Osteocyte (in vitro differentiated cells): ENCODE data around the gene MROH2B. TPM values are rescaled to one million over a fixed set of nuclear protein-coding genes. Genes with fewer than 3 reads are reported as not detected.

ENCODE experiments used
- DNase-seq: peaks from one replicate; pipeline ENCODE4 v3.0.0; 2021; ENCODE audit warnings: mixed read lengths; ENCODE audit not compliant: unreplicated experiment; ENCODE audit errors: extremely low spot score
- H3K27ac Mint-ChIP-seq: one replicate; pipeline ENCODE4 v1.8.0; 2021; ENCODE audit warnings: mild to moderate bottlenecking, mixed read lengths; ENCODE audit not compliant: unreplicated experiment
- H3K27me3 Mint-ChIP-seq: one replicate; pipeline ENCODE4 v1.8.0; 2021; ENCODE audit warnings: mixed read lengths; ENCODE audit not compliant: unreplicated experiment
- H3K36me3 Mint-ChIP-seq: one replicate; pipeline ENCODE4 v1.8.0; 2021; ENCODE audit warnings: mixed read lengths; ENCODE audit not compliant: unreplicated experiment
- H3K4me1 Mint-ChIP-seq: one replicate; pipeline ENCODE4 v1.8.0; 2021; ENCODE audit warnings: mixed read lengths; ENCODE audit not compliant: unreplicated experiment
- H3K4me3 Mint-ChIP-seq: one replicate; pipeline ENCODE4 v1.8.0; 2021; ENCODE audit warnings: mild to moderate bottlenecking, moderate library complexity, mixed read lengths; ENCODE audit not compliant: unreplicated experiment
- H3K9me3 Mint-ChIP-seq: one replicate; pipeline ENCODE4 v1.8.0; 2021; ENCODE audit warnings: mixed read lengths; ENCODE audit not compliant: unreplicated experiment
- CTCF ChIP-seq: fragments of 200-600 bp; sonication (generic); IDR thresholded peaks from 2 replicates; pipeline ENCODE4 v1.5.0; 2021; ENCODE audit warnings: antibody characterized with exemption, mild to moderate bottlenecking, moderate library complexity
- total RNA-seq: library from RNA; stranded (reverse); gene quantifications from 2 replicates; pipeline ENCODE4 v1.2.1, GENCODE V29; 2021

MROH2B gene
- total RNA-seq, 1 donor from 2014 or later: not detected

GRCh38 chr5:41093803-41094202 lies 22.7 kb upstream of the MROH2B start:
- Mint-ChIP-seq H3K9me3 (no peaks in the 10 kb centered on the region), H3K36me3 (no peaks in the 10 kb centered on the region), H3K4me1 (no peaks in the 10 kb centered on the region), H3K27me3 (no peaks in the 10 kb centered on the region), H3K27ac (no peak overlapping the region), H3K4me3 (no peak overlapping the region)
- TF ChIP-seq CTCF: no peak
- DNase-seq: no peak

- Mint-ChIP-seq H3K36me3 (no peaks in the 10 kb centered on the region), H3K4me1 (no peaks in the 10 kb centered on the region), H3K4me3 (no peak overlapping the region), H3K9me3 (no peaks in the 10 kb centered on the region), H3K27ac (no peak overlapping the region), H3K27me3 (no peaks in the 10 kb centered on the region)
- no peak for TF ChIP-seq CTCF
- DNase-seq: no peak
Measured at GRCh38 chr5:41087461-41087860, 16.3 kb upstream of the MROH2B start.

GRCh38 chr5:41083306-41083705 lies 12.2 kb upstream of the MROH2B start:
- no peaks in the 10 kb centered on the region for H3K4me1 Mint-ChIP-seq
- TF ChIP-seq CTCF: no peak
- no peak overlapping the region for H3K4me3 Mint-ChIP-seq
- DNase-seq: no peak
- no peak overlapping the region for H3K27ac Mint-ChIP-seq
- H3K27me3 Mint-ChIP-seq: no peaks in the 10 kb centered on the region
- no peaks in the 10 kb centered on the region for H3K36me3 Mint-ChIP-seq
- H3K9me3 Mint-ChIP-seq: peaks cover 18% of the 10 kb centered on the region

GRCh38 chr5:41071975-41072374 lies 833 bp upstream of the MROH2B start:
- Mint-ChIP-seq H3K4me1 (no peaks in the 10 kb centered on the region), H3K4me3 (no peak overlapping the region), H3K36me3 (no peaks in the 10 kb centered on the region), H3K27me3 (no peaks in the 10 kb centered on the region), H3K9me3 (peaks cover 6% of the 10 kb centered on the region), H3K27ac (no peak overlapping the region)
- TF ChIP-seq CTCF: no peak
- DNase-seq: no peak

GRCh38 chr5:41067714-41068568 lies 3.2 kb downstream of the MROH2B start:
- no peak for TF ChIP-seq CTCF
- DNase-seq: no peak

More at GRCh38 chr5:41067714-41068568, 3.2 kb downstream of the MROH2B start:
- Mint-ChIP-seq H3K36me3 (no peaks in the 10 kb centered on the region), H3K9me3 (no peaks in the 10 kb centered on the region), H3K27ac (no peak overlapping the region), H3K27me3 (no peaks in the 10 kb centered on the region), H3K4me3 (no peak overlapping the region), H3K4me1 (no peaks in the 10 kb centered on the region)
